ENCODE data around the gene HIVEP1. TPM values are rescaled to one million over a fixed set of nuclear protein-coding genes. Genes with fewer than 3 reads are reported as not detected.

Gene HIVEP1
- total and polyA plus RNA-seq, 2 of the 8 experiments (the other 6 are each of a cell fraction or from before 2014, with no cell fraction given): 22.6 to 23.1 TPM

DNA sequence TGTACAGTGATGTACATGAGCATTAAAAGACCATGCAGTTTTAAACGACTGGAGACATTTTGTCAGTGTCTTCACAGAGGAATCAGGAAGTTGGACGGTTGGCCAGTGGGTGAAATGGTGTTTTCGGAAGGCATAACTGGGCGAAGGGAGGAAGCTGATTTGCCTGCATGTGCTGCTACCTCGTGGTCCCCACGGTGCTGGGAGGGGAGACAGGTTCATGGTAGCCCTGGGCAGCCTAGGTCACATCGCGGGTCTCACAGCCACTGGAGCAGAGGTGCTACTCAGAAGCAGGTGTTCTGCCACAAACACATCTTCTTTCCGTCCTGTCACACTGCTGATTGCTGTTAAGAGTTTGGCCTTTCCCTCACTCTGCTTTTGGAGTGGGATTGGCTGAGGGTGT is 35.2 kb downstream of the HIVEP1 start (continued):
- TF ChIP-seq CBX5 (IDR thresholded peaks at IDR 0.05; ENCODE audit: low read depth, low read length) (no peak), CHD1 (IDR thresholded peaks at IDR 0.05; ENCODE audit: low read depth, low read length) (no peak), MAX (IDR thresholded peaks at IDR 0.05) (no peak), RNF2 (IDR thresholded peaks at IDR 0.05; ENCODE audit: borderline replicate concordance, low read depth, low read length, missing control alignments, poor library complexity, severe bottlenecking) (no peak), RFX5 (IDR thresholded peaks at IDR 0.05; ENCODE audit: borderline replicate concordance, low read depth, low read length) (no peak), SP4 (IDR thresholded peaks at IDR 0.05; ENCODE audit: low read length) (no peak), ZNF274 (IDR thresholded peaks at IDR 0.05; ENCODE audit: borderline replicate concordance, extremely low read depth, low read length) (no peak), CEBPB (IDR thresholded peaks at IDR 0.05; ENCODE audit: low read depth, low read length) (no peak)
